IMR-90 (cell line): ENCODE results near the gene PTPRN2.

Experiments used
- CEBPB ChIP-seq: IDR thresholded peaks from 2 replicates; pipeline ENCODE4 v1.6.1; 2012; ENCODE audit warnings: low read depth, low read length, improper control_type of control experiment
- CTCF ChIP-seq: conservative IDR thresholded peaks from 2 replicates; pipeline ENCODE4 v1.5.1; 2012; ENCODE audit warnings: mild to moderate bottlenecking, low read depth, low read length, improper control_type of control experiment
- ELK1 ChIP-seq: fragments of 150-350 bp; IDR thresholded peaks from 2 replicates; pipeline ENCODE4 v1.6.1; 2016; ENCODE audit warnings: low read depth, mild to moderate bottlenecking, low read length, moderate library complexity, borderline replicate concordance
- MAFK ChIP-seq: IDR thresholded peaks from 2 replicates; pipeline ENCODE4 v1.6.1; 2012; ENCODE audit warnings: low read depth, low read length, improper control_type of control experiment
- MXI1 ChIP-seq: IDR thresholded peaks from 2 replicates; pipeline ENCODE4 v1.6.1; 2012; ENCODE audit warnings: low read depth, mild to moderate bottlenecking, low read length, moderate library complexity, borderline replicate concordance
- POLR2A ChIP-seq: IDR thresholded peaks from 2 replicates; pipeline ENCODE4 v1.6.1; 2012; ENCODE audit warnings: mild to moderate bottlenecking, low read depth, low read length
- RAD21 ChIP-seq: IDR thresholded peaks from 2 replicates; pipeline ENCODE4 v1.6.1; 2012; ENCODE audit warnings: low read length, improper control_type of control experiment
- RCOR1 ChIP-seq: IDR thresholded peaks from 2 replicates; pipeline ENCODE4 v1.6.1; 2012; ENCODE audit warnings: mild to moderate bottlenecking, low read length, improper control_type of control experiment; ENCODE audit not compliant: insufficient replicate concordance
- RFX5 ChIP-seq: IDR thresholded peaks from 2 replicates; pipeline ENCODE4 v1.8.0; 2012; ENCODE audit warnings: low read depth, mild to moderate bottlenecking, low read length, moderate library complexity
- SMC3 ChIP-seq: fragments of 150-350 bp; IDR thresholded peaks from 2 replicates; pipeline ENCODE4 v1.6.1; 2016; ENCODE audit warnings: low read depth, mild to moderate bottlenecking, antibody characterized with exemption, low read length, moderate library complexity

GRCh38 chr7:157792241-157793086, 795.2 kb downstream of the PTPRN2 start:
- TF ChIP-seq CTCF: no peak
- TF ChIP-seq ELK1: no peak
- TF ChIP-seq POLR2A: no peak
- TF ChIP-seq MXI1: no peak
- TF ChIP-seq CEBPB: no peak
- TF ChIP-seq RFX5: no peak
- no peak for TF ChIP-seq RAD21
- TF ChIP-seq RCOR1: no peak
- TF ChIP-seq MAFK: no peak
- no peak for TF ChIP-seq SMC3
